MM.1S (cell line): ENCODE data around the gene IMPA2.
"Not testable (repeated sequence)": the region's sequence is repeated elsewhere in the genome, so short reads cannot be mapped to it uniquely, and the experiment has no call there.

Experiments used
- DNase-seq: peaks from one replicate; pipeline ENCODE4 v3.0.0-alpha.2; 2015
- H2AFZ ChIP-seq: fragments of 300-600 bp; sonication (generic); 2 replicates; pipeline ENCODE4 v1.6.0; 2016; ENCODE audit warnings: antibody characterized with exemption, low read length
- H3F3A ChIP-seq: fragments of 300-600 bp; sonication (generic); 2 replicates; pipeline ENCODE4 v1.6.1; 2016; ENCODE audit warnings: mild to moderate bottlenecking, antibody characterized with exemption, low read length, moderate library complexity, mixed read lengths; ENCODE audit not compliant: insufficient read depth
- H3K27ac ChIP-seq: fragments of 300-600 bp; sonication (generic); 2 replicates; pipeline ENCODE4 v1.5.1; 2016; ENCODE audit warnings: mild to moderate bottlenecking, low read length
- H3K27me3 ChIP-seq: fragments of 300-600 bp; sonication (generic); replicated peaks from 2 replicates; pipeline ENCODE4 v1.6.0; 2016; ENCODE audit warnings: low read length; ENCODE audit not compliant: insufficient read depth
- H3K36me3 ChIP-seq: fragments of 300-600 bp; sonication (generic); replicated peaks from 2 replicates; pipeline ENCODE4 v1.6.1; 2016; ENCODE audit warnings: mild to moderate bottlenecking, low read length, mixed read lengths; ENCODE audit not compliant: insufficient read depth
- H3K4me1 ChIP-seq: fragments of 300-600 bp; sonication (generic); 2 replicates; pipeline ENCODE4 v1.6.1; 2016; ENCODE audit warnings: low read length, mixed read lengths
- H3K4me2 ChIP-seq: fragments of 300-600 bp; sonication (generic); 2 replicates; pipeline ENCODE4 v1.6.0; 2016; ENCODE audit warnings: low read depth, low read length
- H3K4me3 ChIP-seq: fragments of 300-600 bp; sonication (generic); 2 replicates; pipeline ENCODE4 v1.5.1; 2016; ENCODE audit warnings: low read length, mixed read lengths
- H3K79me2 ChIP-seq: fragments of 300-600 bp; sonication (generic); 2 replicates; pipeline ENCODE4 v1.6.1; 2016; ENCODE audit warnings: mixed run types, low read length, mixed read lengths
- H3K9ac ChIP-seq: fragments of 300-600 bp; sonication (generic); 2 replicates; pipeline ENCODE4 v1.6.1; 2016; ENCODE audit warnings: low read length, mixed read lengths
- H3K9me2 ChIP-seq: fragments of 300-600 bp; sonication (generic); replicated peaks from 2 replicates; pipeline ENCODE4 v1.6.1; 2016; ENCODE audit warnings: mild to moderate bottlenecking, low read length, mixed read lengths; ENCODE audit not compliant: insufficient read depth
- H3K9me3 ChIP-seq: fragments of 300-600 bp; sonication (generic); replicated peaks from 2 replicates; pipeline ENCODE4 v1.6.1; 2016; ENCODE audit warnings: mild to moderate bottlenecking, low read length, mixed read lengths; ENCODE audit not compliant: insufficient read depth
- H4K20me1 ChIP-seq: fragments of 300-600 bp; sonication (generic); 2 replicates; pipeline ENCODE4 v1.6.1; 2016; ENCODE audit warnings: mild to moderate bottlenecking, low read length, moderate library complexity, mixed read lengths; ENCODE audit not compliant: insufficient read depth
- CTCF ChIP-seq: fragments of 300-600 bp; sonication (generic); IDR thresholded peaks from 2 replicates; pipeline ENCODE4 v1.5.1; 2016; ENCODE audit warnings: antibody characterized with exemption, low read length, mixed read lengths
- EZH2 ChIP-seq: fragments of 300-600 bp; sonication (generic); optimal IDR thresholded peaks from 2 replicates; pipeline ENCODE3; 2017; ENCODE audit warnings: low read depth, mild to moderate bottlenecking, antibody characterized with exemption, low read length, mixed read lengths
- EZH2phosphoT487 ChIP-seq: fragments of 300-600 bp; sonication (generic); IDR thresholded peaks from 2 replicates; pipeline ENCODE4 v1.6.1; 2018; ENCODE audit warnings: antibody characterized with exemption, low read length

The IMPA2 gene

GRCh38 chr18:12068950-12069320 lies 87.6 kb downstream of the IMPA2 start:
- no peaks in the 10 kb centered on the region for H4K20me1 ChIP-seq
- H3K4me1 ChIP-seq: no peaks in the 10 kb centered on the region
- H2AFZ ChIP-seq: no peak overlapping the region
- no peak for TF ChIP-seq EZH2phosphoT487
- no peak for TF ChIP-seq CTCF
- no peak for TF ChIP-seq EZH2
- H3K27me3 ChIP-seq: no peaks in the 10 kb centered on the region
- H3K9me2 ChIP-seq: no peaks in the 10 kb centered on the region
- no peaks in the 10 kb centered on the region for H3K9me3 ChIP-seq
- no peaks in the 10 kb centered on the region for H3F3A ChIP-seq
- H3K36me3 ChIP-seq: no peaks in the 10 kb centered on the region
- no peak for DNase-seq
- H3K9ac ChIP-seq: no peak overlapping the region
- no peak overlapping the region for H3K4me3 ChIP-seq
- H3K79me2 ChIP-seq: no peaks in the 10 kb centered on the region
- no peak overlapping the region for H3K27ac ChIP-seq
- H3K4me2 ChIP-seq: no peak overlapping the region

- DNase-seq, H3K4me3 ChIP-seq, H3K79me2 ChIP-seq, H3K27me3 ChIP-seq, H3K27ac ChIP-seq, H3K4me2 ChIP-seq, H2AFZ ChIP-seq, H3K36me3 ChIP-seq, H3K9me3 ChIP-seq, H3K4me1 ChIP-seq, H3K9me2 ChIP-seq, H3K9ac ChIP-seq, H4K20me1 ChIP-seq, H3F3A ChIP-seq: not testable (repeated sequence)
These were observed 89.8 kb downstream of the IMPA2 start for GRCh38 chr18:12071066-12071465.

- H2AFZ ChIP-seq: no peak overlapping the region
- TF ChIP-seq EZH2: no peak
- no peak for TF ChIP-seq CTCF
- no peak for TF ChIP-seq EZH2phosphoT487
- H3K27ac ChIP-seq: no peak overlapping the region
- H3K4me2 ChIP-seq: no peak overlapping the region
- H3K27me3 ChIP-seq: no peaks in the 10 kb centered on the region
- H3K9me3 ChIP-seq: no peaks in the 10 kb centered on the region
- no peak overlapping the region for H3K4me3 ChIP-seq
- H4K20me1 ChIP-seq: no peaks in the 10 kb centered on the region
- no peaks in the 10 kb centered on the region for H3K36me3 ChIP-seq
- H3K79me2 ChIP-seq: no peaks in the 10 kb centered on the region
- H3K4me1 ChIP-seq: no peaks in the 10 kb centered on the region
- H3K9ac ChIP-seq: no peak overlapping the region
- no peaks in the 10 kb centered on the region for H3K9me2 ChIP-seq
- H3F3A ChIP-seq: no peaks in the 10 kb centered on the region
- DNase-seq: no peak
These were observed 91.7 kb downstream of the IMPA2 start for GRCh38 chr18:12072996-12073395.

GRCh38 chr18:12074736-12075135 lies 93.4 kb downstream of the IMPA2 start:
- Histone ChIP-seq H3K4me1 (no peaks in the 10 kb centered on the region), H2AFZ (no peak overlapping the region), H4K20me1 (no peaks in the 10 kb centered on the region), H3K36me3 (no peaks in the 10 kb centered on the region), H3K4me3 (no peak overlapping the region), H3K27me3 (no peaks in the 10 kb centered on the region), H3K79me2 (no peaks in the 10 kb centered on the region), H3K4me2 (no peak overlapping the region), H3F3A (no peaks in the 10 kb centered on the region), H3K9ac (no peak overlapping the region), H3K9me2 (no peaks in the 10 kb centered on the region), H3K27ac (no peak overlapping the region), H3K9me3 (no peaks in the 10 kb centered on the region)
- DNase-seq: no peak
- TF ChIP-seq EZH2: no peak
- TF ChIP-seq EZH2phosphoT487: no peak
- TF ChIP-seq CTCF: no peak
